ENCODE measurements around the gene MSI2.

MSI2 gene

GRCh38 chr17:57677858-57678257 is 421.5 kb downstream of the MSI2 start:
- TF ChIP-seq CTCF (conservative IDR thresholded peaks at IDR 0.05; ENCODE audit: low read depth, low read length): no peak
- DNase-seq (ENCODE audit: low read depth): no peak

GRCh38 chr17:57678393-57678792 is 422.1 kb downstream of the MSI2 start:
- H3K4me3 ChIP-seq (ENCODE audit: low read depth, low read length): no peak overlapping the region
- no peak for DNase-seq (ENCODE audit: low read depth)
- TF ChIP-seq CTCF (conservative IDR thresholded peaks at IDR 0.05; ENCODE audit: low read depth, low read length): no peak

More at GRCh38 chr17:57677858-57678257, 421.5 kb downstream of the MSI2 start:
- no peak overlapping the region for H3K4me3 ChIP-seq (ENCODE audit: low read depth, low read length)

GRCh38 chr17:57679356-57679755 is 423.0 kb downstream of the MSI2 start:
- no peak overlapping the region for H3K4me3 ChIP-seq (ENCODE audit: low read depth, low read length)
- TF ChIP-seq CTCF (conservative IDR thresholded peaks at IDR 0.05; ENCODE audit: low read depth, low read length): no peak
- no peak for DNase-seq (ENCODE audit: low read depth)

- TF ChIP-seq CTCF (conservative IDR thresholded peaks at IDR 0.05; ENCODE audit: low read depth, low read length): no peak
- H3K4me3 ChIP-seq (ENCODE audit: low read depth, low read length): no peak overlapping the region
- DNase-seq (ENCODE audit: low read depth): no peak
Observed at GRCh38 chr17:57679906-57680695, 423.8 kb downstream of the MSI2 start.

GRCh38 chr17:57682701-57683100 is 426.4 kb downstream of the MSI2 start:
- DNase-seq (ENCODE audit: low read depth): no peak
- H3K4me3 ChIP-seq (ENCODE audit: low read depth, low read length): no peak overlapping the region
- TF ChIP-seq CTCF (conservative IDR thresholded peaks at IDR 0.05; ENCODE audit: low read depth, low read length): no peak

GRCh38 chr17:57684711-57685498 is 428.6 kb downstream of the MSI2 start:
- no peak for TF ChIP-seq CTCF (conservative IDR thresholded peaks at IDR 0.05; ENCODE audit: low read depth, low read length)
- DNase-seq (ENCODE audit: low read depth): no peak
- no peak overlapping the region for H3K4me3 ChIP-seq (ENCODE audit: low read depth, low read length)

Measured in choroid plexus epithelial cell (primary cell).